ENCODE measurements around the gene CCNO.

DNA sequence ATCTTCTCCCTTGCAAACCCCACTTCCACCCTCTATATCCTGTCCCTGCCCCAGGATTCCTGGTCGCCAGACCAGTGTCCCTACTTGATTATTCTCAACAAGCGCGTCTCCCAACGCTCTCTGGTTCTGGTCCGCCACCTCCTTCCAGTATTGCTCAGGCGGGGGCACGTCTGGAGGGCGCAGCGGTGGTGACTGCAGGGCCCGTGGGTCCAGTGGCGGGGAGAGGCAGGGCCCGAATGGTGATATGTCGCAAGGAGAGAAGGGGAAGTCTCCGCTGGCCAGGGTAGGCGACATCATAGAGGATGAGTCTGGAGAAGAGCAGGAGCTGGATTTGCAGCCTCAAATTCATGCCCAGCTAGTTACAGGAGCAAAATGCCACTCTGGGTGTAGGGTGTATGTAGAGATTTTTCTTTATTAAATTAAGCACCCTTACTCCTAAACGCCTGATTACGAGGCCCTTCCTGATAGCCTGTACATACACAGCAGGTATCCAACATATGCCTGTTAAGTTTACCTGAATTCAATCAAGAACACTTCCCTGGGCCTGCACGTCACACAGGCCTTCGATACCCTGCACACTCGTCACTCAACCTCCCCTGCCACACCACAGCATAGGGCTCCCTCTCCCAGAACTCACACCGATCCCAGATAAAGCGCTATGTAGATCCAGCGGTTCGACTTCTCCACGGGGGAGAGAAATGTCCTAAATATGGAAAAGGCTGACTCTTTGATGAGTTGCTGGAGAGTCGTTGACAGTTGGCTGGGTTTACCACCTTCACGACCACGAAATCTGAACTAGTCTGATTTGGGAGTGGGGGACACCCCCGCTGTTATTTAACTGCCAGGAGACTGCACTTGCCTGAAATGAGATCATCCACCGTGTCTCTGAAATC, 11.1 kb downstream of the CCNO start:
- TF ChIP-seq POLR2A (IDR thresholded peaks at IDR 0.05) (no peak), CTCF (IDR thresholded peaks at IDR 0.05) (no peak)

All from body of pancreas (tissue), 4 donors.